Kidney epithelial cell (primary cell): ENCODE data around the gene CCBE1. TPM values are rescaled to one million over a fixed set of nuclear protein-coding genes. Genes with fewer than 3 reads are reported as not detected.

Experiments
- DNase-seq: peaks from one replicate; pipeline ENCODE4 v3.0.0-alpha.2; 2010; ENCODE audit warnings: low read depth
- H3K27me3 ChIP-seq: 2 replicates; pipeline ENCODE4 v1.6.0; 2011; ENCODE audit warnings: low read length; ENCODE audit not compliant: control insufficient read depth, insufficient read depth
- H3K36me3 ChIP-seq: 2 replicates; pipeline ENCODE4 v1.5.1; 2011; ENCODE audit warnings: low read length; ENCODE audit not compliant: control insufficient read depth, insufficient read depth
- H3K4me3 ChIP-seq: 2 replicates; pipeline ENCODE4 v1.5.1; 2011; ENCODE audit warnings: low read depth, mild to moderate bottlenecking, control low read depth, low read length
- CTCF ChIP-seq: IDR thresholded peaks from 2 replicates; pipeline ENCODE4 v1.5.1; 2011; ENCODE audit warnings: mild to moderate bottlenecking, moderate library complexity, low read length, control low read depth, inconsistent platforms; ENCODE audit not compliant: insufficient read depth, poor library complexity, severe bottlenecking
- total RNA-seq: library from RNA; depleted of rRNA; stranded (reverse); fragments of >200 nt; gene quantifications from 2 replicates; pipeline ENCODE4 v1.2.3, GENCODE V29; 2015

Gene CCBE1
- total RNA-seq, 1 donor from 2014 or later = 1.2 TPM

DNA sequence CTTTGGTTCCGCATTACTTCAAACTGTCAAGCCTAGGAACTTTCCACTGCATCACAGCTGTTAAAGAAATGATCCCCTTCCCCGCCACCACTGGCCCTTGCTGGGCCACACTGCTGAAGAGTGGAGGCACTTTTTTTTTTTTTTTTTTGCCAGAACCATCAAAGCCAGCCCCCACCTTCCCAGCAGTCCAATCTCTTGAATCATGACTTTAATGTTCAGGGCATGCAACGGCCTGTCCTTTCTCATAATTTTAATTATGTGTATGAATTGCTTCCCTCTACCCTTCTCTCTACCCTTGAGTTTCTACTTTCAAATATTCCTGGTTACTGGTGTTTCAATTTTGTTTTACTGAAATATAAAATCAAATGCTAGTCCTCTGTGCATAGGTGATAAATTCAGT lies 236.1 kb downstream of the CCBE1 start:
- H3K27me3 ChIP-seq = no peaks in the 10 kb centered on the region
- no peak for DNase-seq
- H3K36me3 ChIP-seq = no peaks in the 10 kb centered on the region
- no peak overlapping the region for H3K4me3 ChIP-seq
- TF ChIP-seq CTCF = no peak

- no peaks in the 10 kb centered on the region for H3K27me3 ChIP-seq
- no peak for TF ChIP-seq CTCF
These were observed 237.2 kb downstream of the CCBE1 start for GRCh38 chr18:59460072-59460420.

GRCh38 chr18:59459369-59460071 lies 237.7 kb downstream of the CCBE1 start:
- Histone ChIP-seq H3K4me3 (no peak overlapping the region), H3K27me3 (no peaks in the 10 kb centered on the region), H3K36me3 (no peaks in the 10 kb centered on the region)
- no peak for DNase-seq
- TF ChIP-seq CTCF = peak; percentile 52

More at GRCh38 chr18:59460072-59460420, 237.2 kb downstream of the CCBE1 start:
- Histone ChIP-seq H3K36me3 (no peaks in the 10 kb centered on the region), H3K4me3 (no peak overlapping the region)
- no peak for DNase-seq

DNA sequence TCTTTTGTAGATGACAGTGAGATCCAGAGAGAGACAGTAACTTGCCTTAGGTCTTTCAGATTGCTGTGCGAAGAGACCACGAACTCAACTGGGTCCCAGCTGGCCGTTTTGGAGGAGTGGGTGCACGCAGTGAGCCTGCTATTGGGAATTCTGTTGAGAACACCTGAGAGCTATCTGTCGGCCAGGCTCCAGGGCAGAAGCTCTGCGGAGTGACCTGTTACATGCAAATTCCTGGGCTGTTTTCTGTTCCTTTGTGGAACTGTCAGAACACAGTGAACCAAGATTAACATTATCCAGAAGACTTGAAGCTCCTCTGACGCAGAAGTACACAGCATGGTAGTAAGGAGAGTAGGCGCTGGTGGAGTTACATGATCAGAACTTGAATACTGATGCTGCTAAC lies 238.6 kb downstream of the CCBE1 start:
- H3K36me3 ChIP-seq = no peaks in the 10 kb centered on the region
- no peak for DNase-seq
- H3K27me3 ChIP-seq = no peaks in the 10 kb centered on the region
- no peak overlapping the region for H3K4me3 ChIP-seq
- no peak for TF ChIP-seq CTCF

DNA sequence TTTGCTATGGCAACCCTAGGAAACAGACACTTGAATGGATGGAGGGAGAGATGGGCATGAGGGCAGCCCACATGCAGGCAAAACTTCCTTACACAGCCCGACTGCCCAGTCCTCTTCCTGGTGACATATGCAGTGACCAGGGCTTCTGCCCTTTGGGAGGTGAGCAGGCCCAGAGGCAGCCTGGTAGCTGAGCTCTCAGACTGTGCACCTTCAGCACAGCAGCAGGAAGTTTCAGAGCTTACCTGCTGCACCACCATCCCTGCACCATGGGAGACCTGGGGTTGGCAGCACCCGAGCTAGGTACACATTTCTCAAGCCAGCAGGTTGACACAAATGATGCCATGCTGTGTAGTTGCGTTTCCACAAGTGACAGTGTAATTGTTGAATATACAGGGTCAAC lies 240.6 kb downstream of the CCBE1 start:
- no peak for TF ChIP-seq CTCF
- Histone ChIP-seq H3K36me3 (no peaks in the 10 kb centered on the region), H3K27me3 (no peaks in the 10 kb centered on the region), H3K4me3 (no peak overlapping the region)
- DNase-seq = no peak

GRCh38 chr18:59455728-59456276 lies 241.4 kb downstream of the CCBE1 start:
- Histone ChIP-seq H3K27me3 (no peaks in the 10 kb centered on the region), H3K4me3 (no peak overlapping the region), H3K36me3 (no peaks in the 10 kb centered on the region)
- no peak for DNase-seq
- no peak for TF ChIP-seq CTCF
